ENCODE results near the gene RTF2.
A peak's percentile ranks its signal among the peaks of the same experiment; 100 is the strongest.

The RTF2 gene

DNA sequence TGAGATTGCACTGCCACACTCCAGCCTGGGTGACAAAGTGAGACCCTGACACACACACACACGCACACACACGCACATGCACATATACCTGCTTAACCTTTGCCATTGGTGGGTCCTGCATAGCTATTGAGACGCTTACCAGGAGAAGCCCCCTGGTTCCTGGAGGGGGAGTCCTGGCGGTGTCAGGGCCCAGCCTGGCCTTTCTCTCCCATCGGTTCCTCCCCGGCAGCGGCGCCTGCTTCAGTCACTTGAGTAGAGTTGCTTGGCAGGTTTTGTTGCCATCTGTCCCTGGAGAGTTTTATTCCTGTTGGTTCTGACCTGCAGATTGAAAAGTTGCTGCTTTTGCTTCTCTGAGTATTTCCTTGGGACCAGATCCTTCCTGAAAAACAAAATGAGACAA lies 35.5 kb downstream of the RTF2 start:
- no peaks in the 10 kb centered on the region for H3K9me3 ChIP-seq (ENCODE audit: low read length)
- no peaks in the 10 kb centered on the region for H3K4me1 ChIP-seq (ENCODE audit: insufficient read depth, low read length)
- no peak overlapping the region for H3K27ac ChIP-seq (ENCODE audit: low read depth, low read length)
- no peak overlapping the region for H3K9ac ChIP-seq (ENCODE audit: low read length)
- H3K36me3 ChIP-seq (ENCODE audit: insufficient read depth, low read length), result peaks cover 9% of the 10 kb centered on the region
- H3K27me3 ChIP-seq (ENCODE audit: control insufficient read depth in 1 of 2, insufficient read depth in 2 of 2, low read length in 2 of 2), result no peaks in the 10 kb centered on the region
- no peak overlapping the region for H3K4me3 ChIP-seq (ENCODE audit: low read depth in 1 of 2, low read length in 2 of 2)

DNA sequence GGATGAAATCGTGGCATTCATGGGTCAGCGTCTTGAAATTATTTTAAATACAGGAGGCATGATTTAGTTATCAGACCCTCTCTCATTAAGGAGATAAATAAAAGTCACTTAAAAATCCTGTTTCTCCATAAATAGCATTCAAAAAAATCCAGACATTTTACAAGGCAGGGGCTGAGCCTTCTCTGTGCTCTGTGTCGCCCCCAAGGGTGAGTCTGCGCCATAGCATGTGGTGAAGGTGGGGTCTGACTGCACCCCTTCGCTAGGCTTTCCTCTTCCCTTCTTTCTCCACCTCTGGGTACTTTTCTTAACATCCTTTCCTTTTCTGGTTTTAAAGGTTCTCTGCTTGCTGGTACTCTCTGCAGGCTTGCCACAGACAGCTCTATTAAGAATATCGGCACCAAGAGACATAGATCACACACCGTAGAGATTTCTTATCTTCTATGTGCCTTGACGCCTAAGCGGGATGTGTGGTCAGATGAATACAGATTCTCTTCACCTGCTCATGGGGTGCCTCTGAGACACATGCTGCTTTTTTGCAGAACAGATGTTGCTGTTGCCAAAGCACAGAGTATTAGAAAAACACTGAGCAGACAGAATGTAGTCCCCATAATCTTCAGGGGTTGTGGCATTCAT lies 36.1 kb downstream of the RTF2 start:
- Histone ChIP-seq H3K9me3 (ENCODE audit: low read length) (no peaks in the 10 kb centered on the region), H3K27ac (ENCODE audit: low read depth, low read length) (no peak overlapping the region), H3K27me3 (ENCODE audit: control insufficient read depth in 1 of 2, insufficient read depth in 2 of 2, low read length in 2 of 2) (no peaks in the 10 kb centered on the region), H3K9ac (ENCODE audit: low read length) (no peak overlapping the region), H3K4me1 (ENCODE audit: insufficient read depth, low read length) (no peaks in the 10 kb centered on the region), H3K36me3 (ENCODE audit: insufficient read depth, low read length) (peaks cover 9% of the 10 kb centered on the region), H3K4me3 (ENCODE audit: low read depth in 1 of 2, low read length in 2 of 2) (no peak overlapping the region)

DNA sequence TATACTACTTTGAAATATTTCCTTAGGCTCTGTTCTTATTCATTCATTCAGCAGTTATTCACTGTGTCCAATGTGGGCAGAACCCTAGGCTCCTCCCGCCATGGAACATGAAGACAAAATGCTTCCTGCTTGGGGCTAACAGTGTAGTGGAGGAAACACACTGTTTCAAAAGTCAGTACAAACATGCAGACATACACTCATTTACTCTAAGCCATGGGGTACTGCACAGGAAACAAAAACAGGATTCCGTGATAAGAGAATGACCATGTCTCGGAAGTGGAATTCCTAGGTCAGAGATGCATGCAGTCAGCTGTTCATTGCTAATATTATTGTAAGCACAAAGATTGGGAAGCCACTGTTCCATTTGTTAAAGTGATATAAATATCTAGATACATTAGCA lies 37.7 kb downstream of the RTF2 start:
- no peak overlapping the region for H3K4me3 ChIP-seq (ENCODE audit: low read depth in 1 of 2, low read length in 2 of 2)
- H3K27me3 ChIP-seq (ENCODE audit: control insufficient read depth in 1 of 2, insufficient read depth in 2 of 2, low read length in 2 of 2), result no peaks in the 10 kb centered on the region
- H3K4me1 ChIP-seq (ENCODE audit: insufficient read depth, low read length), result no peaks in the 10 kb centered on the region
- no peak overlapping the region for H3K9ac ChIP-seq (ENCODE audit: low read length)
- H3K36me3 ChIP-seq (ENCODE audit: insufficient read depth, low read length), result peaks cover 9% of the 10 kb centered on the region
- no peaks in the 10 kb centered on the region for H3K9me3 ChIP-seq (ENCODE audit: low read length)
- H3K27ac ChIP-seq (ENCODE audit: low read depth, low read length), result no peak overlapping the region

DNA sequence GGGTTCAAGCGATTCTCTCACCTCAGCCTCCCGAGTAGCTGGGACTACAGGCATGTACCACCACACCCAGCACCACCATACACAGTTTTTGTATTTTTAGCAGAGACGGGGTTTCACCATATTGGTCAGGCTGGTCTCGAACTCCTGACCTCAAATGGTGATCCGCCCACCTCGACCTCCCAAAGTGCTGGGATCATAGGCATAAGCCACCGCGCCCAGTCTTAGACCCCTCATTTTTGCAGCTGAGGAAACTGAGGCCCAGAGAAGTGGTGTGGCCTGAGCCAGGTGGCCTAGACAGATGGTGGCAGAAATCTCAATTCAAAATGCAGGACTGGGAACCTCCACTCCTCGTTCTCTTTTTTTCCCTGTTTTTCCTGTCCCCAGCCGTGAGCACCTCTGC lies 43.5 kb downstream of the RTF2 start:
- H3K36me3 ChIP-seq (ENCODE audit: insufficient read depth, low read length), result peaks cover 7% of the 10 kb centered on the region
- no peak overlapping the region for H3K9ac ChIP-seq (ENCODE audit: low read length)
- H3K27me3 ChIP-seq (ENCODE audit: control insufficient read depth in 1 of 2, insufficient read depth in 2 of 2, low read length in 2 of 2), result no peaks in the 10 kb centered on the region

DNA sequence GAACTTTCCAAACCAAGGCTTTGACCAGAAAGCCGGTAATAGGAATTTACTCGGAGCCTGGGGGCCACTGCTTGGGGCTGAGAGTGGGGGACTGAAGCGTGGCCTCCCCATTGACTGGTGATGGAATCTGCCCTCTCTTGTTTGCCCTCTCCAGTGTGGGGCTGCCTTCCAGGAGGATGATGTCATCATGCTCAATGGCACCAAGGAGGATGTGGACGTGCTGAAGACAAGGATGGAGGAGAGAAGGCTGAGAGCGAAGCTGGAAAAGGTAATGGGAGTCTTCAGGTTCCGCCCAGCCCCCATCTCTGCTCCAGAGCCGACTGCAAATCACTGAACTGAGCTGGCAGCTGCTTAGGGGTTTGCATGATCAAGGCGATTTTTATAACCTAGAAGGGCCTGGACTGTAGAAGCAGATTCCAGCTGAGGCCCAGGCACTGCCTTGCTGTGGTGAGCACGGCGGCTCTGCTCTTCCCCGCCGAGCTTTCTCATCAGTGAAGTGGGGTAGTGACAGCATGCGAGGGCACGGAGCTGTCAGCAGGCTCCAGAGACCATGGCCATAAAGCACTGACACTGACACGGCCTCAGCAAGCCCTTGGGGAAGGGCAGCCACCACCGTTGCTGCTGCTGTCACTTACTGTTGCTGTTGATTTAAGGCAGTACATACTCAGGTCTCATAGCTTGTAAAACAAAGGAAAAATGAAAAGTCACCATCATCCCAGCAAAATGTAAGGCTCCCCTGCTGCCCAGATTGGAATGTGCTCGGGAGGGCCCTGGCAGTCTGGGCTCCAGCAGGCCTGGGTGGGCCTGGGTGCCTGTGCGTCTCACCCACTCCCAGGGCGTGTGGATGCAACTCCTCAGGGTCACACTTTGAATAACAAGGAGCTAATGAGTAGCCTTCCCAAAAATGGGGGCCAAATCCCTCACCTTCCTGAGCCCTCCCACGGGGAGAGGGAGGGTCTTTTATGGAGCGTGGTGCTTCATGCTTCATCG lies 45.0 kb downstream of the RTF2 start:
- no peak overlapping the region for H3K9ac ChIP-seq (ENCODE audit: low read length)
- H3K36me3 ChIP-seq (ENCODE audit: insufficient read depth, low read length), result peaks cover 19% of the 10 kb centered on the region
- no peaks in the 10 kb centered on the region for H3K9me3 ChIP-seq (ENCODE audit: low read length)
- H3K4me3 ChIP-seq (ENCODE audit: low read depth in 1 of 2, low read length in 2 of 2), result no peak overlapping the region
- peak overlapping the region; percentile 59 for H3K27ac ChIP-seq (ENCODE audit: low read depth, low read length)
- H3K27me3 ChIP-seq (ENCODE audit: control insufficient read depth in 1 of 2, insufficient read depth in 2 of 2, low read length in 2 of 2), result no peaks in the 10 kb centered on the region
- peaks cover 45% of the 10 kb centered on the region for H3K4me1 ChIP-seq (ENCODE audit: insufficient read depth, low read length)

More for the DNA sequence above, 43.5 kb downstream of the RTF2 start:
- no peak overlapping the region for H3K4me3 ChIP-seq (ENCODE audit: low read depth in 1 of 2, low read length in 2 of 2)
- H3K27ac ChIP-seq (ENCODE audit: low read depth, low read length), result no peak overlapping the region
- H3K4me1 ChIP-seq (ENCODE audit: insufficient read depth, low read length), result peaks cover 37% of the 10 kb centered on the region
- H3K9me3 ChIP-seq (ENCODE audit: low read length), result no peaks in the 10 kb centered on the region

DNA sequence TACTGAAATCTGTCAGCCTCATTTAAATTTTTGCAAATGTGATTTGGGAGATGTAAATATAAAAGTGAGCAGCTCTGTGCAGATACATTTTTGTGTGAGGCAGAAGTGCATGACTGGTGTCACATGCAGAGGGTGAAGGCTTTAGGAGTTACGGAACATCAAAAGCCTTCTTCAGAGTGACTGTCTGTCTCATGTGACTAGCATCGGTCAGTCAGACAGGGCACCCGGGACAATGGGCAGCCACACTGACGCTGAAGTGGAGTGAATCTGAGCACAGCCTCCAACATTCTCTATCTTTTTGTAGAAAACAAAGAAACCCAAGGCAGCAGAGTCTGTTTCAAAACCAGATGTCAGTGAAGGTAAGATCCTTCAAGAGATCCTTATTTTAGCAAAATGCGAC lies 48.2 kb downstream of the RTF2 start:
- Histone ChIP-seq H3K36me3 (ENCODE audit: insufficient read depth, low read length) (peaks cover 40% of the 10 kb centered on the region), H3K4me1 (ENCODE audit: insufficient read depth, low read length) (peaks cover 45% of the 10 kb centered on the region), H3K4me3 (ENCODE audit: low read depth in 1 of 2, low read length in 2 of 2) (no peak overlapping the region), H3K27me3 (ENCODE audit: control insufficient read depth in 1 of 2, insufficient read depth in 2 of 2, low read length in 2 of 2) (no peaks in the 10 kb centered on the region), H3K9me3 (ENCODE audit: low read length) (no peaks in the 10 kb centered on the region), H3K9ac (ENCODE audit: low read length) (no peak overlapping the region), H3K27ac (ENCODE audit: low read depth, low read length) (peak overlapping the region; percentile 62)

DNA sequence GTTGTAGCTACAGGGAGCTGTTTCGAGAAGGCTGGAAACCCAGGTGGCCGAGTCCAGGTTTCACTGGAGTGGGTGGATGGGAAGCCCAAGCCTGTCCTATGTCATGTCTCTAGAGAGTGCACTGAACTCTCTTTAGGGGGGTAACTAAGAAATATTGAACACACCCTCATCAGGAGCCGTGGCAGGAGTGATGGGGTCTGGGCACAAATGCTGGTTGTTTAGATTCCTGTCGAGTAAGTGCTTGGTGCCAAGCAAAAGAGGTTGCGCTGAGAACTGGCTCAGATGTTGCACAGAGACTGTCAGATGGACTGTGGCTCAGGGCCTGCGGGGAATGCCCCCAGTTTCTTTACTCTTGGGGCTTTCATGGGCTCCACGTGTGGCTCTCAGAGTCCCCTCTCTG lies 48.8 kb downstream of the RTF2 start:
- Histone ChIP-seq H3K36me3 (ENCODE audit: insufficient read depth, low read length) (peaks cover 40% of the 10 kb centered on the region), H3K4me3 (ENCODE audit: low read depth in 1 of 2, low read length in 2 of 2) (no peak overlapping the region)

DNA sequence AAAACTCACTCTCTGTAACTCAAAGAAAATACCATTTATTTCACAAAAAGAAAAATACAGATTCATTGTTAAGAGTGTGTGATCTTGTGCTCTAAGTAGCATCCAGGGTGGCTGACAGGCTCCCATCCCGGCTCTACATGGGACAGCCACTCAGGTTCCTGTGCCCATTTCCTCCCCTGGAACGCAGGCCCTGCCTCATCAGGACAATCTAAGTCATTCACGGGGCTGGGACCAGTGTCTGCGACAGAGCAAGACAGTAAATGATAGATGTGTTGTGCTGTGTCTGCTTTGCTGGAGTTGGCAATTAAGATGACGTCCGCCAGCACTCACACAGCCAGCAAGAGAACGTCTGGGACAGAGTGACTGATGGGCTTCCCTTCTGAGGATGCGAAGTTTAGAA lies 49.2 kb downstream of the RTF2 start:
- Histone ChIP-seq H3K27me3 (ENCODE audit: control insufficient read depth in 1 of 2, insufficient read depth in 2 of 2, low read length in 2 of 2) (no peaks in the 10 kb centered on the region), H3K9me3 (ENCODE audit: low read length) (no peaks in the 10 kb centered on the region), H3K4me1 (ENCODE audit: insufficient read depth, low read length) (peaks cover 45% of the 10 kb centered on the region), H3K4me3 (ENCODE audit: low read depth in 1 of 2, low read length in 2 of 2) (no peak overlapping the region), H3K9ac (ENCODE audit: low read length) (no peak overlapping the region), H3K36me3 (ENCODE audit: insufficient read depth, low read length) (peaks cover 40% of the 10 kb centered on the region), H3K27ac (ENCODE audit: low read depth, low read length) (no peak overlapping the region)

More for the DNA sequence above, 48.8 kb downstream of the RTF2 start:
- peaks cover 45% of the 10 kb centered on the region for H3K4me1 ChIP-seq (ENCODE audit: insufficient read depth, low read length)
- H3K27me3 ChIP-seq (ENCODE audit: control insufficient read depth in 1 of 2, insufficient read depth in 2 of 2, low read length in 2 of 2), result no peaks in the 10 kb centered on the region
- H3K9me3 ChIP-seq (ENCODE audit: low read length), result no peaks in the 10 kb centered on the region
- H3K9ac ChIP-seq (ENCODE audit: low read length), result no peak overlapping the region
- H3K27ac ChIP-seq (ENCODE audit: low read depth, low read length), result no peak overlapping the region

DNA sequence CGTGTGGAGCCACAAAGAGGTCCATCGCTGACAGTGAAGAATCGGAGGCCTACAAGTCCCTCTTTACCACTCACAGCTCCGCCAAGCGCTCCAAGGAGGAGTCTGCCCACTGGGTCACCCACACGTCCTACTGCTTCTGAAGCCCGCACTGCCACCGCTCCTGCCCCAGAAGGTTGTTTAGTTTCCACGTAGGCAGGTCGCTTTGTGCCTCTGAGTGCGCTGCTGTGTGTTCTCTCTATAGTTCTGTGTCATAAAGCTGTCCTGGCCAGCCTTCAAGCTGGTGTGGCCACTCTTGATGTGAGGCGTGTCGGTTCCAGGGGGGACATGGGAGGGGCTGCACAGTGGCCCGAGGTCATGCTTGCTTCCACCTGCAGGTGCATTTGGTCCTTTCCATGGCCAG lies 49.7 kb downstream of the RTF2 start:
- Histone ChIP-seq H3K9ac (ENCODE audit: low read length) (no peak overlapping the region), H3K4me1 (ENCODE audit: insufficient read depth, low read length) (peaks cover 40% of the 10 kb centered on the region), H3K36me3 (ENCODE audit: insufficient read depth, low read length) (peaks cover 40% of the 10 kb centered on the region), H3K4me3 (ENCODE audit: low read depth in 1 of 2, low read length in 2 of 2) (no peak overlapping the region), H3K9me3 (ENCODE audit: low read length) (no peaks in the 10 kb centered on the region), H3K27me3 (ENCODE audit: control insufficient read depth in 1 of 2, insufficient read depth in 2 of 2, low read length in 2 of 2) (no peaks in the 10 kb centered on the region), H3K27ac (ENCODE audit: low read depth, low read length) (no peak overlapping the region)

DNA sequence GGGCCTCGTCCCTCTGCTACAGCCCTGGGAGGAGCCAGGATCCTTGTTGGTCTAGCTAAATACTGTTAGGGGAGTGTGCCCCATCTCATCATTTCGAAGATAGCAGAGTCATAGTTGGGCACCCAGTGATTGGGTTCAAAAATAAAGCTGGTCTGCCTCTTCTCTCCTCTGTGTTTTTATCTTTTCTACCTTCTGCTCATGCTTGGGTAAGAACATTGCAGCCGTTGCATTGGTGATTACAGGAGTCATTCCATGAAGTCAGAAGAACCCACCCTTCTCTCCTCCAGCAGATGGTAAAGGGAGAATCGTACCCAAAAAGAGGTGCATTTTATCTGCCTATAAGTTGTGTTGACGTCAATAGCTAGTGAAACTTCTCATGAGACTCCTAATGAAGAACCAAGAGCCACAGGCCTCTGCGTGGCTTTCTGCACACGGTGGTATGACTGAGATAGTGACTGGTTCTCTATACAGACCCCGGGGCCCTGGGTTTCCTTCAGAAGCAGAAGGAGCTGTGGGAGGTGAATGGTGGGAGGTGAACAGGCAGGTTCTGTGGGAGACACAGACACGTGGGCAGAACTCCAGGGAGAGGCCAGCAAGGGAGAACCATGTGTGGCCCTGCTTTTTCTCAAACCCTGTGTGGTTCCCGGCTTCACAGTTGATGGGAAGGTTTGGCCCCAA lies 50.4 kb downstream of the RTF2 start:
- no peak overlapping the region for H3K4me3 ChIP-seq (ENCODE audit: low read depth in 1 of 2, low read length in 2 of 2)
- no peaks in the 10 kb centered on the region for H3K9me3 ChIP-seq (ENCODE audit: low read length)
- peaks cover 33% of the 10 kb centered on the region for H3K4me1 ChIP-seq (ENCODE audit: insufficient read depth, low read length)
- no peaks in the 10 kb centered on the region for H3K27me3 ChIP-seq (ENCODE audit: control insufficient read depth in 1 of 2, insufficient read depth in 2 of 2, low read length in 2 of 2)
- peaks cover 33% of the 10 kb centered on the region for H3K36me3 ChIP-seq (ENCODE audit: insufficient read depth, low read length)
- H3K27ac ChIP-seq (ENCODE audit: low read depth, low read length), result no peak overlapping the region
- no peak overlapping the region for H3K9ac ChIP-seq (ENCODE audit: low read length)

DNA sequence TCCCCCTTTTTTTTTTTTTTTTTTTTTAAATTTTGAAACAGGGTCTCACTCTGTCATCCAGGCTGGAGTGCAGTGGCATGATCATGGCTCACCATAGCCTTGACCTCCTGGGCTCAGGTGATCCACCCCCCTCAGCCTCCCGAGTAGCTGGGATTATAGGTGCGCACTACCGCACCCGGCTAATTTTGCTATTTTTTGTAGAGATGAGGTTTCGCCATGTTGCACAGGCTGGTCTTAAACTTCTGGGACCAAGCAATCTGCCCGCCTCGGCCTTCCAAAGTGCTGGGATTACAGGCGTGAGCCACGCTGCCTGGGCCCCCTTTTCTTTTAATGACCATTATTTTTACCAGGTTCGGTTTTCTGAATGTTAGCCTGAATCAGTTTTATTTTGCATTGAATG lies 51.1 kb downstream of the RTF2 start:
- Histone ChIP-seq H3K4me3 (ENCODE audit: low read depth in 1 of 2, low read length in 2 of 2) (no peak overlapping the region), H3K27me3 (ENCODE audit: control insufficient read depth in 1 of 2, insufficient read depth in 2 of 2, low read length in 2 of 2) (no peaks in the 10 kb centered on the region), H3K9ac (ENCODE audit: low read length) (no peak overlapping the region), H3K9me3 (ENCODE audit: low read length) (no peaks in the 10 kb centered on the region), H3K27ac (ENCODE audit: low read depth, low read length) (no peak overlapping the region), H3K36me3 (ENCODE audit: insufficient read depth, low read length) (peaks cover 33% of the 10 kb centered on the region), H3K4me1 (ENCODE audit: insufficient read depth, low read length) (peaks cover 31% of the 10 kb centered on the region)

All from muscle layer of colon (tissue), 2 donors.